SK-N-SH (cell line): Measurements from ENCODE around the gene PAPPA2.

Experiments
- CTCF ChIP-seq: fragments of 200-600 bp; sonication (generic); IDR thresholded peaks from 2 replicates; pipeline ENCODE4 v1.6.1; 2017; ENCODE audit warnings: antibody characterized with exemption, mild to moderate bottlenecking, moderate library complexity
- ELF1 ChIP-seq: IDR thresholded peaks from 2 replicates; pipeline ENCODE4 v1.4.0; 2012
- REST ChIP-seq: IDR thresholded peaks from 2 replicates; pipeline ENCODE4 v1.6.1; 2012; ENCODE audit warnings: mild to moderate bottlenecking, low read depth, low read length, moderate library complexity
- RFX5 ChIP-seq: IDR thresholded peaks from 2 replicates; pipeline ENCODE4 v1.6.1; 2012; ENCODE audit warnings: mild to moderate bottlenecking, improper control_type of control experiment, low read length
- TAF1 ChIP-seq: IDR thresholded peaks from 2 replicates; pipeline ENCODE4 v1.6.1; 2012; ENCODE audit warnings: low read depth, mild to moderate bottlenecking, low read length, moderate library complexity, borderline replicate concordance

GRCh38 chr1:176566004-176566975 is 103.3 kb downstream of the PAPPA2 start:
- TF ChIP-seq ELF1 (no peak), CTCF (no peak), RFX5 (no peak), REST (no peak), TAF1 (no peak)
